Activated T-cell treated with anti-CD3 and anti-CD28 coated beads for 24 hours (primary cell): ENCODE results near the gene CBY2.

Source experiments
- DNase-seq: peaks from one replicate; pipeline ENCODE4 v3.0.0-alpha.2; 2020; ENCODE audit warnings: low read depth

CBY2 gene

DNA sequence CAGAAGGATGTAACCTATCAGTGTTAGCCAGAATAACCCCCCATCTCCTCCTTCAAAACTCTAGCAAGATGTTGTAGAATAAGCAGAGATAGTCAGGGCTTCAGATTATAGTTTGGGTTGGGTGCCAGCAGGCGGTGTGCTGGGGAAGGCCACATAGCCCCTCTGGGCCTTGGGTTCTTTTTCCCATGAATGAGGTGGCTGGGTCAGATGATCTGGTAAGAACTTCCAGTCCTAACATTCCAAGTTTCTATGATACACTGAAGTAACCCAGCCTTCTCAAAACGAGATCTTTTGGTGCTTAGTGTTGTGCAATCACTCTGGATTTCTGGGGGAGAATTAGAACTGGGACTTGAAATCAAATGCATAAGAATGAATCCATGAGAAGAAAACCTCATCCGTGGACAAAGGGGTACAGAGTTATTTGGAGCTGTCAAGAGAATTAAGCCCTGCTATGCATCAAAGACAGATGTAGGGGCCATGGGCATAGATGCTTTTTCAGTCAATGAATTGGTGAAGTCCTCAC is 810 bp downstream of the CBY2 start:
- no peak for DNase-seq

DNA sequence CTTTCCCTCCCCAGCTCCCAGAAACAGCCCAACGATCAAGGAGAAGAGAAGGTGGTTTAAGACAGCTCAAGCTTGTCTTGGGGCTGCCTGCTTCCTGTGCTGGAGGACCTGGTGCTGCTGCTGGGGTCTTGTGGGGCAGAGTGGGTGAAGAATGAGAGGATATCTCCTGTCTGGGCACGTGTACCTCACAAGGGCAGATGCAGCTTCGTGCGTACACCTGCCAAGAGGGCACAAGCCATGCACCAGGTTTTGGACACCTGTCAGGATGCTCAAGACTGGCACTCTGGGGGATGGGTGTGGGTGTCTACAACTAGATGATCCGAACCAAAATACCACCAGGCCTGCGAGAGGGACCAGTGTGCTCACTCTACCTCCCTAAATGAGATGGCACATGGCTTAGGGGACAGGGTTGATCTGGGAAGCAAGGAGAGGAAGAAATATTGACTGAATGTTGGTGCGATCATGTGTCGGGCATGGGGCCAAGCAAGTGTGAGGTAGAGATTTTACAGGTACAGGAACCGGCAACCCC is 2.2 kb downstream of the CBY2 start:
- DNase-seq: no peak

DNA sequence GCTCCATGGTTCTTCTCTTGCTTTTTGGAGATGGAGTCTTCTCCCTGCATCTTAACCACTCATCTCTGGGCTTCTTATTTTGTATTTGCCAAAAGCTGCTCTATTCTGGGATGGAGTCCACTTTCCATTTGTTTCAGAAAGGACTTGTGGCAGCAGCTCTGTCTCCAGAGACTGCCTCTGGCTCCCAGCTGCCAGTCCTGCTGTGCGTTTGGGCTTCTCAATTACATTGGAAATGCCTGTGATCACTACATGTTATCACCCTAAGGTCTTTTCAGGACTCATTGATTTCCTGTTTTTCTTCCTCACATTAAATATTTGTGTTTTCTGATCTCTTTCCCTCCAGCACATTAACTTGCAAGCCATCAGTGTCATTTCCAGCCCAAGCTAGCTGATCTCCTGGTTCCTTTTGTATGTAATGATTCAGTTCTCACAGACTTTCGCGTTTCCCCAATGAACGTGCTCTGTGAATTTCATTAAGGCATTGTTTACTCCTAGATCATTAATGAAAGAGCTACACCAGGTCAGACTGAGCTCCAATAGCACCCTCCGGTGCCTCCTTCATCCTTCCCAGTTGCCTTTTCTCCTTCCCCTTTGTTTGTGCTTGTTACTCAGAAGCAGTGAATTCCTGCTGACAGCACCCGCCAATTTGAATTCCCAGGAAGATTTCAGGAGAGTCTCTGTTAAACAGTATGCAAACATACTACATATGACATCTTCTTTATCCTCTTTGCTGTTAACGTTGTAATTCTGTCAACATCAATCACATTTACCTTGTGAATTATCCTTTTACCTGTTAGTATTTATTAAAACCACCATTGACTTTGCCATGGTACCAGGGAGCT is 3.0 kb downstream of the CBY2 start:
- DNase-seq: no peak

DNA sequence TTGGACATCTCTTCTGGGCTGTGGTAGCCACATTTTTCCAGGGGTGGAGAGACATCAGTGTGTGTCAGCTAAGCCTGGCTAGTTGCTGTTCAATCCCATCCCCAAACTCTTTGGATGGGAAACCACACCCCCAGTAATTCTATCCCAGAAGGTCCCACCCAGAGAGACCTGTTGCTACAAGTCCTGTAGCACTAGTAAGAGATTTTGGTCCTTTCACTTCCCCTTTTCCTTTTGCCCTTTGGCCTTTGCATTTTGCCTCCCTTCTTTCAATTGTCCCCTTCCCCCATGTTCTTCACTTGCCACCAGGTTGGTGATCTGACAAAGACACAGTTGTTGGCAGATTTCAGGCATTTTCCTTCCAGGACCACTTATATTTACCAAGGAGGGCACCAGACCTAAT is 3.8 kb downstream of the CBY2 start:
- no peak for DNase-seq

DNA sequence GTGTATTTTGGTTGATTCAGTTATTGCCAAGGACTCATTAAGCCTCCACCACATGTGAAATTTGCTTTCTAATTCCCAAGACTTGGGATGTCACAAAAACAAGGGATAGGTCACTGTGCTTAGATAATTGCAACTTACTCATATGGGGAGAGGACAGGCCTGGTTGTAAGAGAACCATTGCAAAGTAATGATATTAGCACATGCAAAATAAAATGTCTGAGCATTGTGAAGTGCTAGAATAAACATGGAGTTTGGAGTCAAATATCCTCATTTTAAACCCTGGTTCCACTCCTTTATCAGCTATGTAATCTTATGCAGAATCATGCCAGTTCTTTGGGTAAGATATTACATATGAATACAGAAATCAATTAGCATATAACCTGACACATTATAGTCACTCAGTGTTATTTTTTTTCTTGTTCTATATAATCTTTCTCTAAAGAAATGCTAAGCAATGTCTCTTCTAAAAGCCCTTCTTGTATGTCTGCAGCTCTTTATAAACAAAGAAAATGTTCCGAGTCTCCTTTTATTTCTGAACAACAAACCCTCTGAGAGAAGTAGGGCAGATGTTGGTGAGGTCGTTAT is 5.5 kb downstream of the CBY2 start:
- no peak for DNase-seq

DNA sequence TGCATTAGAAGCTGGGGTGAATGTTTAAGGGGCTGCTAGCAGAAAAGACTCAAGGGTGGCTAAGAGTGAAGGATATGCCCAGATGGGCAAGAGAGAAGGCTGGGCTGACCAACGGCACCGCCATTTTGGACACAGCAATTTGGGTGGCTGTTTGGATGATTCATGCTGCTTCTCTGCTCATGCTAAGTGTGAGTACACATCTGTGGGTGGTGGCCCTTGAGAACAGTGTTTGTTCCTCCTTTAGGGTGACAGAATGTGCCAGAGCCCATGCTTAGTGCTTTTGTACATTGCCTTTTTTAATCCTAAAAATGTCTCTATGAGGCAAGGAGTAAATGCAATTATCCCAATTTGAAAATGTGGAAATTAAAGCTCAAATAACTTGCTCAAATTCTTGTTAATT is 9.8 kb downstream of the CBY2 start:
- DNase-seq: no peak

DNA sequence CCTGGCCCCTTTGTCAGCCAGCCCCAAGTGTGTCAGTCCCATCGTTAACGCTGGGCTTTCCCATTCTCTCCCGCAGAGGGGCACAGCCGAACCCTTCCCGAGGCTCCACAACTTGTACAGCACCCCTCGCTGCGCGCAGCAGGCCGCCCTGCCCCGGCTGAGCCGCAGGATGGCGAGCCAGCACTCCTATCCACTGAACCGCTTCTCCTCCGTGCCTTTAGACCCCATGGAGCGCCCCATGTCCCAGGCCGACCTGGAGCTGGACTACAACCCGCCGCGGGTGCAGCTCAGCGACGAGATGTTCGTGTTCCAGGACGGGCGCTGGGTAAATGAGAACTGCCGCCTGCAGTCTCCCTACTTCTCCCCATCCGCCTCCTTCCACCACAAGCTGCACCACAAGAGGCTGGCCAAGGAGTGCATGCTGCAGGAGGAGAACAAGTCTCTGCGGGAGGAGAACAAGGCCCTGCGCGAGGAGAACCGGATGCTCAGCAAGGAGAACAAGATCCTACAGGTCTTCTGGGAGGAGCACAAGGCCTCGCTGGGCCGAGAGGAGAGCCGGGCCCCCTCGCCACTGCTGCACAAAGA is 11.1 kb downstream of the CBY2 start:
- no peak for DNase-seq

DNA sequence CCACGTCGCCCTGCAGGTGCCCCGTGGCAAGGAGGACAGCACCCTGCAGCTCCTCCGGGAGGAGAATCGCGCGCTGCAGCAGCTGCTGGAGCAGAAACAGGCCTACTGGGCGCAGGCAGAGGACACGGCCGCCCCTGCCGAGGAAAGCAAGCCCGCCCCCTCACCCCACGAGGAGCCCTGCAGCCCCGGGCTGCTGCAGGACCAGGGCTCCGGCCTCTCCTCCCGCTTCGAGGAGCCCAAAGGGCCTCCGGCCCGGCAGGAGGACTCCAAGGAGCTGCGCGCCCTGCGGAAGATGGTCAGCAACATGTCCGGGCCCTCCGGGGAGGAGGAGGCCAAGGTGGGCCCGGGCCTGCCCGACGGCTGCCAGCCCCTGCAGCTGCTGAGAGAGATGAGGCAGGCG is 11.6 kb downstream of the CBY2 start:
- DNase-seq: no peak

DNA sequence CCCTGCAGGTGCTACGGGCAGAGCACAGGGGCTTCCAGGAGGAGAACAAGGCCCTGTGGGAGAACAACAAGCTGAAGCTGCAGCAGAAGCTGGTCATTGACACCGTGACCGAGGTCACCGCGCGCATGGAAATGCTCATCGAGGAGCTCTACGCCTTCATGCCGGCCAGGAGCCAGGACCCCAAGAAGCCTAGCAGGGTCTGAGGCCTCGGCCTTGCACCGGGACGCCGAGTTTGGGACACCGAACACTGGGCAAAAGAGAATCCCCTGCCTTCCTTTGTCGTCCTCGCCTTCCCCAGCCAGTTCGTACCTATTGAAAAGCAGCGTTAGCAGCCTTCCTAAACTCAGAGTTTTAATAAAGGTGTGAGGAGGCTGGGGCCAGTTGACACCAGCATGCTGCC is 12.1 kb downstream of the CBY2 start:
- no peak for DNase-seq

DNA sequence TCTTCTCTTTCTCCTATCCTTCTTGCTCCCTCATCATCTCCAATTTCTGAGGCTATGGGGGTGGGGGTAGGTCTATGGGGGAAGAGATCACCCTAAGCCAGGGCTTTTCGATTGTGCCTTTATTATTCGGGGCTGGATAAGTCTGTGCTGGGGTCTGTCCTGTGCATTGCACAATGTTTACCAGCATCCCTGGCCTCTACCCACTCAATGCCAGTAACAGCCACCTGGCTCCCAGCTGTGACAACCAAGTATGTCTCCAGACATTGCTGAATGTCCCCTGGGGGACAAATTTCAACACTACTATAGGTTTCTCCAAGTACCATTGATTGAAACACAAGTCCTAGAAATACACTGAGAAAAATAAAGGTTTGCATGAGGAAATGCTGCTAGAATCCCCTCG is 13.2 kb downstream of the CBY2 start:
- DNase-seq: no peak

DNA sequence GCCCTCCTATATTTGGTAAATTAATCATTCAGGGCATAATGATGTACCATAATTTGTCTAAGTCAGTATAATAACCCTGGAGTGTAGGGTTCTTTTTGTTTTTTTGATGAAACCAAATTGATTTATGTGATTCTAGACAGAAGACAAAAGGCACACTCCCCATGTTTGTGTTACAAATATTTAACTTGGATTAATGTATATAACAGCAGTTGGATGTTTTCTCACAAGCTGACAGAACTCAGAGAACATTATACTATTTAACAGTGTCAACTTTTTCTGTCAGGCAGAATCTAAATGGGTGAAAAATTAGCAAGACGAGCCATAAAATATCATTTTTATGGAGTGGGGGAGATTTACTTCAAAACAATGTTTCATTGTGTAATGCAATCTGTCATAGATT is 15.2 kb downstream of the CBY2 start:
- DNase-seq: no peak

DNA sequence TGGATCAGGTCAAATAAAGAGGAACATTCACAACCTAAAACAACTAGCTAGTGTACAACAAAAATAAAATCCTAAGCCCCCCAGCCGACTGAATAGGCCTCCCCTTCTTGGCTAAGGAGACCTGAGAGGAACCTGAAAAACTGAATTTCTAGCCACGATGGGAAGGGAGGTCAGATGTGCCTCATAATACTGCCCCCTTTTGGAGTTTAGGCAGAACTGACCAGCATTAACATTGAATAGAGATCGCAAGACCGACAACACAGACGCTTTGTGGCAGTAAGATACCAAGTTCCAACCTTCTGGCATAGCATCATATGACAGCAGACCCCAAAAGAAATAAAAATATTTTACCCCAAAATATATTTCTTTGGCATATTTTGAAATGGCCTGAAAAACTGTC is 15.9 kb downstream of the CBY2 start:
- no peak for DNase-seq

DNA sequence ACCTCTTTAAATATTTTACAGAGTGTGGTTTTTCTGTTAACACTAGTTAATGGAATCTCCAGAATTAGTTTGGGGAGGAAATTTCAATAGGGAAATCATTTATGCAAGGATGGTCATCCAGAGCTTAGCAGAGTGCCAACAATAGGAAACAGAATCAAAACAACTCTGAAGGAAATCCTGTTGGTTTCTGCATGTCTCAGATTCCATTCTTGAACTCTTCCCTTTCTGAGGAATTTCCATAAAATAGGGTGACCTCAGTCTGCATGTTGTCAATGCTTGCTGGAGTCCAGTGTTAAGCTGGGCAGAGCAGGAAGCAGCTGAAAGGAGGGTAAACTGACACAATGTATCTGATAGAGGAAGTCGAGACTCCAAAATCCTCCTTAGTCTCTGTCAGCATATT is 16.9 kb downstream of the CBY2 start:
- no peak for DNase-seq

DNA sequence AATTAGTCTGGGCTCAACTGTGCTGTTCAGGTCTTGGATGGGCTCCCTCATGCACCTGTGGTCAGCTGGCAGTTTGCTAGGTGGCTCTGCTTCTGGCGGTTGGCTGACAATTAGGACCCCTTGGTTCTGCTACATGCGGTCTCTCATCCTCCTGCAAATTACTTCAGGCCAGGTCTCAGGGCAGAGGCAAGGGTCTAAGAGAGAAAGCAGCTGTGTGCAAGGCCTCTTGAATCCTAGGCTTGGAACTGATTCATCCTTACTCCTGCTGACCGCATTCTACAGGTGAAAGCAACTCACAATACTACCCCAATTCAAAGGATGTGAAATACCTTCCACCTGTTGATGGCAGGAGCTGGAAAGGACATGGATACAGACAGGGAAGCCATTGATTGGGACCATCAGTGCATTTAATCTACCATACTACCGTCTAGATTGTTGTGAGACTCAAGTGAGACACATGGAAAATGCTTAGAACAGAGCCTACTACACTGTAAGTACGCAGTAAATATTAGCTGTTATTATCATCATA is 19.1 kb downstream of the CBY2 start:
- no peak for DNase-seq

DNA sequence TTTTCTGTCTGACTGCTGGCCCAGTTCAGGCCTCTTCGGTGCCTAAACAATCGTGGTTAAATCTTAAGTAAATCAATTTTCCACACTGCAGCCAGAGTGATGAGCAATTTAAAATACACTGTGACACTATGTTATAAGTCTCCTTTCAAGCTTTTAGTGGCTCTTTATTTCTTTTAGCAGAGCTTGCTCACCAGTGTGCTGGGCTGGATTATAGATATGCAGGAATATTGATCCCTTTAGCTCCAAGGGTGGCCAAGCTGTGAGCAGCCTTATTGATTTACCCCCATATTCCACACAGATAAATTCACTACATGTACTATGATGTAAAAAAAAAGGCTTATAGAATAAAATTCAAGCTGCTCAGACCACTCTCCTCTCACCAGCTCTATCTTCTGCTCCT is 21.7 kb downstream of the CBY2 start:
- no peak for DNase-seq

DNA sequence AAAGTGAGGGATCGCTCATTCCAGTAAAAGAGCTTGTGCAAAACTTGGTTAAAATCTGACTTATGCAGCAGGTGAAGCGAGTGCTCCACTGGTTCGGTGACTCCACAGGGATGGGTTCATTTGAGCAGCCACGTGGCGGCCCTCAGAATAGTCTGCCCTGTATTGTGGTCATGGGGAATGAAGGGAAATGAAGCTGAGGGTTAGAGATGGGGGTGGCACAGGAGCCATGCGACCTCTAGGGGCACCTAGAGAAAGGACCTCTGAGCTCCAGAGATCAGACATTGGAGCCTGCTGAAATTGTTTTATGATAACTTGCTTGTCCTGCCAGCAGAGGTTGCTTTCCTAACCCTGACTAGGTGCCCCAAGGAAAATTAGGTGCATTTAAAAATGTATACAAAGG is 26.6 kb downstream of the CBY2 start:
- DNase-seq: no peak

DNA sequence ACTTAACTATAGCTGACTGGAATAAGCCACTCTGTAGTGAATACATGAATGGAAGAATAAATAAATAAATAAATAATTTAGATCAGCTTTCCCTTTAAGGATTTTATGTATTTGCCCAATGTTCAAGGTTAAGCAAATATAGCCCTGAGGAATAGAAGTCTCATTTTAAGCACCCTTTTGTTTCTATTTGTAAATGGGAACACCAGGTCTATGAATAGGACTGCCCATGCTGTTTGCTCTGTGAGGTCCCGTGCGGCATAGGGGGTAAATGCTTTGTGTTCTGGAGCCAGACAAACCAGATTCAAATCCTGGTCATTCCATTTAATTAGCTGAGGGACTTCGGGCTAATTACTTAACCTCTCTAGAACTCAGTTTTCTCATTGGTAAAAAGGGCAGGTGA is 29.3 kb downstream of the CBY2 start:
- no peak for DNase-seq

DNA sequence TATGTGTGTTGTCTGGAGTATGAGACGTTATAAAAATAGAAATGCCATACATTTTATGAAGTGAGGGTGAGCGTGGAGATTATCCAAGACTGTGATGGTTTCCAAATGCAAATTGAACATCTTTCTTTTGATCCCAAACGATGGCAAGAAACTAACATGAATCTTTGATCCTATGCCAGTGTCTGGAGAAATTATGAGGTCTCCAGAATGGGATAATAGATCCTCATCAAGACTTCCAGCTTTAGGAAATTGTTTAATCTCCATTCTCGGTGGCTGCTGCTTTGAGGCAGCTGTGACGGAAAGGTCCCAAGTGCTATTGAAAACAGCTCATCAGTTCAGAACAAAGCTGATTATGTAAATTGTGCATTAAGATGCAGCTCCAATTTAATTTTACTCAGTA is 30.8 kb downstream of the CBY2 start:
- no peak for DNase-seq

DNA sequence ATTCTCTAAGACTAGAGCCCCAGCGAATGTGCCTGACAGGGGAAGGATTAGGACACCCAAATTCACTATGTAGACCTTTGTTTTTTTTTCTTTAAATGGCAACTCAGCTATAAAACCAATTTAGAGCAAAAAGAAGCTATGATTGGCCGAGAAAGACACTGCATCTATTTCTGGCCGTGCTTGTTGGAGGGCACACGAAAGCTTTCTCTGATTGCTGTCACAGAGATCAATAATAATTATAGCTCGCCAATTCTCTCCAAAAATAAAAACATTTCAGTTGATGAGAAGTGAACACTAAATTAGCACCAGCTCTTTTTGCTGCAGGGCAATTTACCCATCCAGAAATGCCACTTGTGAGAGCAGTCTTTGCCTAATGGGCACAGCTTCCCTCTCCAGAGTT is 31.2 kb downstream of the CBY2 start:
- no peak for DNase-seq

DNA sequence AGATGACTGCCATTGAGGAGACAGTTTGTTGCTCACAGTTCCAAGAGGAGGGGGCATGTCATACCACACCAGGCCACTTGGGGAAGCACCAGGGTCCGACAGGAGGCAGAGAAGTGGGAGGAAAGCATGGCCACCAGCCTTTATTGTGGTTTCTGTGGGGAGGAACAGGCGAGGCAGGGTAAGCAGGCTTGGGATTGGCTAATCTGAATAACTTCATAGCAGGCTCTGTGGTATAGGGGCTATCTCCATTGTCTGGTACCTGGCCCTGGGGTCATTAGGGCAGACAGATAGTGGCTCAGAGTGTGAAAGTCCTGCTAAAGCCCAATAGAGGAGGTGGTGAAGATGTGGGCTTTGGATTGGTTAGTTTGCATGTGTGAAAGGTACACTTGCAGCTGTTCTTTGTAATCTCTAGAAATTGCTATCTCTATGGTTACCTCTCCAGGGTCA is 35.5 kb downstream of the CBY2 start:
- no peak for DNase-seq

DNA sequence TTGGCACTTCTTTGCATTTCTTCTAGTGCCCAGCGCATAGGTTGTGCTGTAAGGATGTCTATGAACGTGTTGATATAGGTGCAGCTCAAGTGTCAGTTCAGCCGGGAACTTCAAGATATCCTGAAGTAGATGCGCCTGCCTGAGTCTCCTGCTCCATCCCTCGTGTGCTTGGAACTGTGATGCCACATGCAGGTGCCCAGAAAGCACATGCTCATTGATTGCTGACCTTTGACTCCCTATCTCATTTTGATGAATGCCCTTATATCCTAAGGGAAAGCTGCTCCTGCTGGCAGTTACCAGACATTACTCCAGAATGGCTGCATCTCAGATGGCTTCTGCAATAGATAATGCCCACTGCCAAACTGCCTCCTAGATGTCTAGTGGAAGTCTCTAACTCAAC is 40.9 kb downstream of the CBY2 start:
- DNase-seq: no peak

DNA sequence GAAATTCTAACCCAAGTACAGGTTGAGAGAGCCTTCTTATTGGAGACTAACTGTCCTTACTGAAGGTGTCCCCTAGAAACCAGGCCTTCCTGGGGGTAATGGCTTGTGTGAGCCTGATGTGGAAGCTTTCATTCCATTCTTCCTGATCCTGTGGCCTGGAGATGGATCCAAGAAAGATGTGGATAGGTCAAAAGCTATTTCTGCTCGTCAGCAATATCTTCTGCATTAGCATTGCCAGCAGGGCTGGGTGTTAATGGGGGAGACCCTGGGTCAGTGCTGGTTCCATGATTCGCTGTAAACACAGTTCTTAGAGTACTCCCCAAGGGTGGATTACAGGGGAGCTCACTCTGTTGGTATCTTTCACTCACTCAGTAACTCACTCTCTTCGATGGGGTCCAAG is 42.9 kb downstream of the CBY2 start:
- no peak for DNase-seq

DNA sequence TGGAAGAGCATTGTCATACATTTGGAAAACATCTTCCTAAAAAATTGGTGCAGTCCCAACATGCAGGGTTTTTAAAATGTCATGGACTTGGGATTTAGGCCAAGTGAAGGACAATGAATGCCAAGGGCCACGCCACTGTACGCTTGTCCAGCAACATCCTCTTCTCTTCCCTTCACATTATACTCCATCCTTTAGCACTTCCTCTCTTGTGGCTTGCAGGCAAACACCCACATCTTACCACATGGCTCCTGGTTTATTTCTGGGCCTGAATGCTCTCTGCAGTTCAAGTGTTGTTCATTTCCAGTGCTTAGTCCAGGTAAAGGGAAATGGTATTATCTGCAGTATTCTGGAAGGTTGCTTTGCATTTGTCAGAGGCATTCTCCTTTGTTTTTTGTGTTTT is 45.0 kb downstream of the CBY2 start:
- no peak for DNase-seq
